Activated CD4-positive, alpha-beta T cell treated with anti-CD3 and anti-CD28 coated beads for 36 hours (primary cell): ENCODE data around the gene SORD. TPM values are rescaled to one million over a fixed set of nuclear protein-coding genes. Genes with fewer than 3 reads are reported as not detected.
"Not testable (repeated sequence)": the region's sequence is repeated elsewhere in the genome, so short reads cannot be mapped to it uniquely, and the experiment has no call there.

Source experiments
- ATAC-seq: fragments of 200-7000 bp; cut with Tn5 transposase; one replicate; pipeline ENCODE4 v1.10.0; 2021; ENCODE audit warnings: mild to moderate bottlenecking, moderate library complexity
- CTCF ChIA-PET: fragments of 350-600 bp; sonication (Branson Sonifier 250); formaldehyde crosslinking; loops from one replicate; lab custom pipeline; 2021; ENCODE audit warnings: antibody characterized with exemption; lab: Charles Lee
- POLR2A ChIA-PET: fragments of 350-600 bp; sonication (Branson Sonifier 250); formaldehyde crosslinking; loops from one replicate; lab custom pipeline; 2021; ENCODE audit warnings: antibody characterized with exemption, inconsistent platforms; lab: Charles Lee
- DNase-seq: peaks from one replicate; pipeline ENCODE4 v3.0.0-alpha.2; 2020
- H3K27ac Mint-ChIP-seq: one replicate; pipeline ENCODE4 v1.8.0; 2021; ENCODE audit warnings: mixed read lengths
- H3K27me3 Mint-ChIP-seq: one replicate; pipeline ENCODE4 v1.8.0; 2021; ENCODE audit warnings: mixed read lengths
- H3K36me3 Mint-ChIP-seq: one replicate; pipeline ENCODE4 v1.8.0; 2021; ENCODE audit warnings: low read depth, mixed read lengths
- H3K4me1 Mint-ChIP-seq: one replicate; pipeline ENCODE4 v1.8.0; 2021; ENCODE audit warnings: mixed read lengths
- H3K4me3 Mint-ChIP-seq: one replicate; pipeline ENCODE4 v1.8.0; 2021; ENCODE audit warnings: mild to moderate bottlenecking, moderate library complexity, mixed read lengths
- H3K9me3 Mint-ChIP-seq: one replicate; pipeline ENCODE4 v1.8.0; 2021; ENCODE audit warnings: low read depth, mixed read lengths
- intact Hi-C, 2 experiments: fragments of 100-400 bp; cut with DNase I in 1 of 2; cut with micrococcal nuclease in 1 of 2; formaldehyde crosslinking; loops; one replicate each; pipeline versions ENCODE4 v1.14.2 to v1.15.1; 2022 to 2024; cut with DNase I, micrococcal nuclease
- total RNA-seq, 2 experiments: library from RNA; stranded (reverse); gene quantifications; one replicate each; pipeline ENCODE4 v1.2.3, GENCODE V29; 2021

SORD gene
- total RNA-seq, 2 experiments from 2014 or later = 17.1 to 17.7 TPM

DNA sequence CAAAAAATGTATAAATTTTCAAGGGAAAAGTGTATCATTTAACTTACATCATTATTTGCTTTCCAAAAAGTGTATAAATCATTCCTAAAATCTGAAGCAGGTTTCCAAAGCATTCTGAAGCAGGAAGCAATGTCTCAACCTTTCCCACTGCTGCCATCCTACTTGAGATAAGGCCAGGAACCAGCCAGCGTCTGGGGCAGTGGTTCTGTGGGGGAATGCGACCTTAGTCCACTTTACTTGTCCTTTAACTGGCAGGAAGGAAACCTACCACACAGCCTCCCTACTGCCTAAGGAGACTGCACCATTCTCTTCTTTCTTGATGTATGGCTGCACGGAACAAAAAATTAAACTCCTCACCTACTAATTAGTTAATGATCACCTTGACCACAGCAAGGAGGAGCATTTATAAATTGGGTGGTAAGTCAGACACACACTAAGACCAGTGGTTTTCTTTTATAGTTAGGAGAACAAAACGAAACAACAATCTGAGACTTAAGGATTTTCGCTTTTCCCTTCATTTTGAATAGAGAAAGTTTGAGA is 3.7 kb downstream of the SORD start:
- CTCF ChIA-PET = interaction anchor here (0.7 to 2.9 kb wide), 4 partner anchors 10 to 379 kb away, joined by 3 to 13 read pairs (median 5); no protein-coding TSS in a partner anchor
- no peak overlapping the region for H3K27ac Mint-ChIP-seq

DNA sequence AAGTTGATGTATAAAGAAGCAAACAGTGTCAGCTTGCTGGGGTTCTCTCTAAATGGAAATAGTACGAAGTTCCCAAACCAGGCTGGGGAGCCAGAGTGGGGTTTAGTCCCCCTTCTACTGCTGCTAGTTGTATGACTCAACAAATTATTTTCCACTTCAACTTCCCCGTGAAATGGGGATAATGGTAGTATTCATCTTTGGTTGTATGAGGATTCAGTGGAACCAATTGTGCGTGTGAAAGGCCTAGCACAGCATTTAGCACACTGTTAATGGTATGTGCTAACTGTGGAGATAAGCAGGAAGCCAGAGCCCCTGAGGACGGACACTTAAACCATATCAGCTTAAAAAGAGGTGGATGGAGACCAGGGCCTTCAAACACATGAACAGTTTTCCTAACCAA is 4.2 kb downstream of the SORD start:
- CTCF ChIA-PET = interaction anchor here (0.7 to 2.9 kb wide), 4 partner anchors 9 to 380 kb away, joined by 3 to 13 read pairs (median 5); no protein-coding TSS in a partner anchor
- POLR2A ChIA-PET = no interaction called here
- Mint-ChIP-seq H3K27ac (no peak overlapping the region), H3K27me3 (no peaks in the 10 kb centered on the region), H3K4me3 (no peak overlapping the region), H3K4me1 (peaks cover 21% of the 10 kb centered on the region), H3K9me3 (no peaks in the 10 kb centered on the region), H3K36me3 (peaks cover 12% of the 10 kb centered on the region)
- intact Hi-C loops = loop anchor here (1.0 to 10.0 kb wide), 4 partner anchors 105 to 608 kb away; partner anchors contain the start of gene SQOR (in 1 of the 2)
- DNase-seq (no peak), ATAC-seq (no peak)

More for the DNA sequence above, 3.7 kb downstream of the SORD start:
- intact Hi-C loops = loop anchor here (1.0 to 10.0 kb wide), 4 partner anchors 104 to 608 kb away; partner anchors contain the start of gene SQOR (in 1 of the 2)
- peaks cover 21% of the 10 kb centered on the region for H3K4me1 Mint-ChIP-seq
- ATAC-seq = no peak
- no peak for DNase-seq
- no peaks in the 10 kb centered on the region for H3K9me3 Mint-ChIP-seq
- H3K27me3 Mint-ChIP-seq = no peaks in the 10 kb centered on the region
- no peak overlapping the region for H3K4me3 Mint-ChIP-seq
- peaks cover 12% of the 10 kb centered on the region for H3K36me3 Mint-ChIP-seq
- POLR2A ChIA-PET = no interaction called here

DNA sequence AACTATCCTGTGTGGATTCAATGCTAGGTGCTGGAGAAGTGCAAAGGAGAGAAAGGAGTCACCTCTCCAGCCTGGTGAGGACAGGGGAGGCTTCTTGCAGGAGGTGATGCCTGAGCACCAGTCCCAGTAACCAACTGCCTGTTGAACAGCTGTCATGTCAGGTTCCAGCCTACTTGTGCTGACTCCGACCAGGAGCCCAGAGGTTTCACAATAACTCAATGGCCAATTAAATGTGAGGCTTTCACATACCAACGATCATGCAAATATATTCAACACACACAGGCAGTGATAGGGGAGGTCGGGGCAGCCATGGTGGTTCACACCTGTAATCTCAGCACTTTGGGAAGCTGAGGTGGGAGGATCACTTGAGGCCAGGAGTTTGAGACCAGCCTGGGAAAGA is 7.7 kb downstream of the SORD start:
- Mint-ChIP-seq H3K36me3 (peaks cover 8% of the 10 kb centered on the region), H3K4me3 (no peak overlapping the region), H3K9me3 (no peaks in the 10 kb centered on the region), H3K4me1 (peaks cover 8% of the 10 kb centered on the region), H3K27ac (no peak overlapping the region), H3K27me3 (no peaks in the 10 kb centered on the region)
- intact Hi-C loops = loop anchor here in 1 of 2 experiments (2.0 kb wide), 1 partner anchor 178 kb away; no protein-coding TSS in a partner anchor
- DNase-seq (no peak), ATAC-seq (no peak)
- ChIA-PET CTCF (interaction anchor here (3.0 kb wide), 1 partner anchor 177 kb away, joined by 15 read pairs; no protein-coding TSS in a partner anchor), POLR2A (interaction anchor here (0.5 kb wide), 1 partner anchor 39 kb away, joined by 4 read pairs; no protein-coding TSS in a partner anchor)

DNA sequence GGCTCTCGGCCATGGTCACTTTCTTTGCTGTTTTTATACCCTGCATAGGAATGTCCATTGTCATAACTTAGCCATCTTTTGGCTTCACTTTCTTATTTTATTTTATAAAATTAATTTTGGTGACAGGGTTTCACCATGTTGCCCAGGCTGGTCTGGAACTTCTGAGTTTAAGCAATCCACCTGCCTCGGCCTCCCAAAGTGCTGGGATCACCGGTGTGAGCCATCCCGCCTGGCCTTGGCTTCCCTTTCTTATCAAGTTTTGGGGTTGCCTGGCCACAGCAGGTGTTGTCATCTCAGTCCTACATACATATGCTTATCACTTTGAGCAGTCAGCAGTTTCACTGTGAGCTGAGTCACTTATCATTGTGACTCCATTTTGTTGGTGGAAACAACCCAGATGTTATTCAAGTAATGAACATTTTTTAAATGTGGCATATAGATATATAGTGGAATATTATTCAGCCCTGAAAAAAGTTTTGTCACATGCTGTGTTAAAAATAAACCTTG is 8.6 kb downstream of the SORD start:
- H3K4me3 Mint-ChIP-seq, POLR2A ChIA-PET, H3K9me3 Mint-ChIP-seq, DNase-seq, H3K27ac Mint-ChIP-seq, H3K4me1 Mint-ChIP-seq, H3K36me3 Mint-ChIP-seq, H3K27me3 Mint-ChIP-seq: not testable (repeated sequence)
- CTCF ChIA-PET = interaction anchor here (0.6 to 0.7 kb wide), 3 partner anchors 76 to 298 kb away, joined by 3 read pairs; no protein-coding TSS in a partner anchor
- peak; percentile 30 for ATAC-seq
- intact Hi-C loops = loop anchor here in 1 of 2 experiments (2.0 kb wide), 1 partner anchor 179 kb away; no protein-coding TSS in a partner anchor

DNA sequence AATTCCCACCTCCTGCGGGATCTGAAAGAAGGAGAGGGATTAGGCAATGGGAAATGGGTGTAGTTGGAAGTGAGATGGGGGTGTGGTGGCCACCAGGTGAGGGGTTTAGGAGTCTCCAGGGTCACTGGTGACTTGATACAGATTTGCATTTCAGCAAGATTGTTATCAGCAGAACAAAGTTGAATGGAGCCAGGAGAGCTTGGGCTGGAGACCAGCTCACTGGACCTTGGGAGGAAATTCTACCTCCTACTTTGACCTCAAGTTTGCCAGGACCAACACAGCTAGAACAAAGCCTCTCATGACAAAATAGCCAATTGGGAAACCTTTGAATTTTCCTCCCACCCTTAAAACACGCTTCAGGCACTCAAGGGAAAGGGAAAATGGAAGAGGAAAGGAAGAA is 9.5 kb downstream of the SORD start:
- H3K36me3 Mint-ChIP-seq, H3K4me3 Mint-ChIP-seq, H3K9me3 Mint-ChIP-seq, ATAC-seq, H3K27ac Mint-ChIP-seq, CTCF ChIA-PET, H3K27me3 Mint-ChIP-seq, POLR2A ChIA-PET, DNase-seq, intact Hi-C loops: not testable (repeated sequence)
- H3K4me1 Mint-ChIP-seq = peaks cover 14% of the 10 kb centered on the region

DNA sequence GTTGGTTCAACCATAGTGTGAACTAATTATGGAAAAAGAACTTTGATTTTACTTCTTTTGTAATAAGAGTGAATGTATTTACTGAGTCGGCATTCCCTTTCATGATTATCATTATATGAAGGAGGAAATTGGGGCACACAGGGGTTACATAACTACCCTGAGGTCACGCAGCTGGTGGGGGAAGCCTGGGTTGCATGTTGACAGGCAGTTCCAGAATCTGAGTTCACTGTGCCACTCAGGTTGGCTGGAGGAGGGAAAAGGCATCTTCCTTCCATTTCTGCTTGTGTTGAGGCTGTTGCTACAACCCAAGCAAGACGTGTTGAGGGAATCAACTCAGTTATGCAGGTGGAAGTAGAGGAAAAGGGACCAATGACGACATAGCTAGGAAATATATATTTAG is 11.1 kb downstream of the SORD start:
- ATAC-seq, H3K36me3 Mint-ChIP-seq, intact Hi-C loops, H3K4me3 Mint-ChIP-seq, H3K27me3 Mint-ChIP-seq, POLR2A ChIA-PET, H3K9me3 Mint-ChIP-seq, DNase-seq, H3K27ac Mint-ChIP-seq: not testable (repeated sequence)
- CTCF ChIA-PET = interaction anchor here (0.6 kb wide), 1 partner anchor 182 kb away, joined by 4 read pairs; no protein-coding TSS in a partner anchor
- H3K4me1 Mint-ChIP-seq = peaks cover 14% of the 10 kb centered on the region

DNA sequence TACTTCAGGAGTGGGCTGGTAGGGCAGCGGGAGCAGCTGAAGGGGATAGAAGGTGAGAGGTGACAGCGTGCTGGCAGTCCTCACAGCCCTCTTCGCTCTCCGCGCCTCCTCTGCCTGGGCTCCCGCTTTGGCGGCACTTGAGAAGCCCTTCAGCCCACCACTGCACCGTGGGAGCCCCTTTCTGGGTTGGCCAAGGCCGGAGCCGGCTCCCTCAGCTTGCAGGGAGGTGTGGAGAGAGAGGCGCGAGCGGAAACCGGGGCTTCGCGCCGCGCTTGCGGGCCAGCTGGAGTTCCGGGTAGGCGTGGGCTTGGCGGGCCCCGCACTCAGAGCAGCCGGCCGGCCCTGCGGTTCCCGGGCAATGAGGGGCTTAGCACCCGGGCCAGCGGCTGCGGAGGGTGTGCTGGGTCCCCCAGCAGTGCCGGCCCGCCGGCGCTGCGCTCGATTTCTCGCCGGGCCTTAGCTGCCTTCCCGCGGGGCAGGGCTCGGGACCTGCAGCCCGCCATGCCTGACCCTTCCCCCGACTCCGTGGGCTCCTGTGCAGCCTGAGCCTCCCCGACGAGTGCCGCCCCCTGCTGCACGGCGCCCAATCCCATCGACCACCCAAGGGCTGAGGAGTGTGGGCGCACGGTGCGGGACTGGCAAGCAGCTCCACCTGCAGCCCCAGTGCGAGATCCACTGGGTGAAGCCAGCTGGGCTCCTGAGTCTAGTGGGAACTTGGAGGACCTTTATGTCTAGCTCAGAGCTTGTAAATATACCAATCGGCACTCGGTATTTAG is 11.8 kb downstream of the SORD start:
- POLR2A ChIA-PET = not testable (repeated sequence)

DNA sequence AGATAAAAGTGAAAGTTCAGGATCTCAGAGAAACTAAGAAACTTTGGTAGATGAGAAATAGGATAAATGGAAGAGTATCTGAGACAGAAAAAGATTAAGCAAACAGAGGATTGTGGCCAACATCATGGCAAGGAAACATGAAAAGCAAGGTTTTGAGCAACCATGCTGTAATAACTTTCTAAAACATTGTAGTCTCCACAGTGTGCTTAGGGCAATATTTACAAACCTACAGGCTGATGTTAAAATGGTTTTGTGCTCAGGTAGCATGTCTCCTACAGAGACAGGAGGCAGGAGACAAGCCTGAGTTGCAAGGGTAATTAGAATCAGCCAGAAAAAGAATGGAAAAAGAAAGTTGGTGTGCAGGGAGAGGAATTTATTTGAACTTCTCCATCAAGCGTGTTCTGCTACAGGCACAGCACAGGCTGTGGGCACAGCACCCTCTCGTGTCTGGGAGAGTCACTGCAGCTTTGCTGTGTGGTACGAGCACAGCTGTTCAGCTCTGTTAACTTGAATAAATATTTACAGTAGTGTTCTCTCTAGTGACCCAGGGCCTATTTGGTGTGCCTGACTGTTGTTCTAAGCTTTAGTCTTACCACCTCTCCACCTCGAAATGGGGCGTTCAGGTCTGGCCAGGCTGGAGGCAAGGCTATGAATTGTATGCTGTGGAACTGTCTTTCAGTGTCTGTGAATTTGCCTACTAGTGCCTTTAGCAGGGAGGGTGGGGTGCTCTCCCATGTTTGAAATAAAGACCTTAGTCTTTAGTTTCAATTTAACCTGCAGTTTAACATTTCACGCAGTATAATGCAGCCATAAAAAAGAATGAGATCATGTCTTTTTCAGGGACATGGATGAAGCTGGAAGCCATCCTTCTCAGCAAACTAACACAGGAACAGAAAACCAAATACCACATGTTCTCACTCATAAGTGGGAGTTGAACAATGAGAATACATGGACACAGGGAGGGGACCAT is 14.1 kb downstream of the SORD start:
- H3K4me3 Mint-ChIP-seq, H3K36me3 Mint-ChIP-seq, H3K27ac Mint-ChIP-seq, H3K27me3 Mint-ChIP-seq, H3K9me3 Mint-ChIP-seq, POLR2A ChIA-PET: not testable (repeated sequence)
- peak; percentile 95 for ATAC-seq
- peaks cover 14% of the 10 kb centered on the region for H3K4me1 Mint-ChIP-seq
- CTCF ChIA-PET = interaction anchor here (0.7 to 3.5 kb wide), 9 partner anchors 9 to 444 kb away, joined by 3 to 25 read pairs (median 3); partner anchors contain the start of gene SORD
- DNase-seq = peak; percentile 85
- intact Hi-C loops = loop anchor here (2.0 to 5.0 kb wide), 3 partner anchors 65 to 452 kb away; no protein-coding TSS in a partner anchor

More for the DNA sequence above, 11.8 kb downstream of the SORD start:
- H3K4me3 Mint-ChIP-seq, H3K27ac Mint-ChIP-seq, H3K9me3 Mint-ChIP-seq, ATAC-seq, DNase-seq, H3K36me3 Mint-ChIP-seq, H3K27me3 Mint-ChIP-seq: not testable (repeated sequence)
- CTCF ChIA-PET = interaction anchor here (0.7 to 1.2 kb wide), 3 partner anchors 11 to 182 kb away, joined by 3 to 4 read pairs (median 3); no protein-coding TSS in a partner anchor
- intact Hi-C loops = loop anchor here in 1 of 2 experiments (5.0 kb wide), 1 partner anchor 62 kb away; no protein-coding TSS in a partner anchor
- H3K4me1 Mint-ChIP-seq = peaks cover 14% of the 10 kb centered on the region

DNA sequence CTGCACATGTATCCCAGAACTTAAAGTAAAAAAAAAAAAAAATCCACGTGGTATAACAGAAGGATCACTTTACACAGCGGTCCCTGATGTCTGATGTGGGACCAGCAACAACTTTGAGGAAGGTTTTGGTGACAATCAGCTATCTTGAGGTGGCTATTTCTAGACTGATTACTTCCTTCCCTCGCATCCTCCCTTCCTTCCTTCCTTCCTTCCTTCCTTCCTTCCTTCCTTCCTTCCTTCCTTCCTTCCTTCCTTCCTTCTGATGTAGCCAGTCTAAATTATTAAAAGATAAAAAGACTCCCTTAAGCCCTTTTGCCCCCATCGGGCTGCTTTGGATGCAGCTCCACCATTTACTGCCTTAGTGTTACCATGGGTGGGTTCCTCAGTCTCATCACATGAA is 14.9 kb downstream of the SORD start:
- POLR2A ChIA-PET = no interaction called here
- intact Hi-C loops = loop anchor here (2.0 to 5.0 kb wide), 3 partner anchors 66 to 453 kb away; no protein-coding TSS in a partner anchor
- Mint-ChIP-seq H3K27me3 (no peaks in the 10 kb centered on the region), H3K4me1 (peaks cover 14% of the 10 kb centered on the region), H3K36me3 (peaks cover 5% of the 10 kb centered on the region), H3K9me3 (no peaks in the 10 kb centered on the region), H3K27ac (no peak overlapping the region), H3K4me3 (no peak overlapping the region)
- CTCF ChIA-PET = interaction anchor here (0.6 to 3.5 kb wide), 4 partner anchors 12 to 703 kb away, joined by 3 to 25 read pairs (median 4); no protein-coding TSS in a partner anchor
- no peak for ATAC-seq
- no peak for DNase-seq

DNA sequence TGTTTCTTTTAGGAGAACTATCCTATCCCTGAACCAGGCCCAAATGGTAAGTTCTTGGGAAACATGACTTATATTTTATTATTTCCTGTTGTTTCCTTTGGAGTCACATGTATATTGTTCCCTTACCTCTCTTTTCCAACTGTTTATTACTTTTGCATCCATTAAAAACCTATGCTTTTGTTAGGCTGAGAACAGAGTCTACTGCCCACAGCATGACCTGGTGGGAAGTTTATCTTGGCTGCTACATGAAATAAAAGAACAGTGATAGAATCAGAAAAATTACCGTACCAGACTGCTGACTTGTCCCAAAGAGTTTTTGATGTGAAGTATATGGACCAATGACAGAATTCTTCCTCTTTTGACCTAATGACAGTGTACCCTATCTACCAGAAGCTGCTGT is 17.4 kb downstream of the SORD start:
- H3K4me3 Mint-ChIP-seq, DNase-seq, ATAC-seq, H3K27me3 Mint-ChIP-seq, H3K9me3 Mint-ChIP-seq, H3K36me3 Mint-ChIP-seq, POLR2A ChIA-PET, H3K27ac Mint-ChIP-seq, CTCF ChIA-PET, intact Hi-C loops: not testable (repeated sequence)
- H3K4me1 Mint-ChIP-seq = peaks cover 13% of the 10 kb centered on the region
